ENCODE results near the gene MREG.

- TF ChIP-seq CTCF (IDR thresholded peaks at IDR 0.05) (no peak), POLR2A (IDR thresholded peaks at IDR 0.05) (no peak), POLR2AphosphoS5 (IDR thresholded peaks at IDR 0.05; ENCODE audit: insufficient read depth in 1 of 2, low read depth in 1 of 2) (no peak)
Observed at GRCh38 chr2:215969131-215969841, 44.1 kb downstream of the MREG start.
